IPS-18c (cell line): Measurements from ENCODE around the gene DMAC2.
A peak's percentile ranks its signal among the peaks of the same experiment; 100 is the strongest.
"Not testable (repeated sequence)": the region's sequence is repeated elsewhere in the genome, so short reads cannot be mapped to it uniquely, and the experiment has no call there.

ENCODE experiments used
- H3K4me3 ChIP-seq: 2 replicates; pipeline ENCODE4 v1.7.0; 2013; ENCODE audit warnings: low read depth, mild to moderate bottlenecking, low read length, moderate library complexity; ENCODE audit not compliant: insufficient read depth
- H3K9me3 ChIP-seq: one replicate; pipeline ENCODE4 v1.6.1; 2013; ENCODE audit warnings: mild to moderate bottlenecking, low read length, moderate library complexity; ENCODE audit not compliant: control insufficient read depth, insufficient read depth

The DMAC2 gene

DNA sequence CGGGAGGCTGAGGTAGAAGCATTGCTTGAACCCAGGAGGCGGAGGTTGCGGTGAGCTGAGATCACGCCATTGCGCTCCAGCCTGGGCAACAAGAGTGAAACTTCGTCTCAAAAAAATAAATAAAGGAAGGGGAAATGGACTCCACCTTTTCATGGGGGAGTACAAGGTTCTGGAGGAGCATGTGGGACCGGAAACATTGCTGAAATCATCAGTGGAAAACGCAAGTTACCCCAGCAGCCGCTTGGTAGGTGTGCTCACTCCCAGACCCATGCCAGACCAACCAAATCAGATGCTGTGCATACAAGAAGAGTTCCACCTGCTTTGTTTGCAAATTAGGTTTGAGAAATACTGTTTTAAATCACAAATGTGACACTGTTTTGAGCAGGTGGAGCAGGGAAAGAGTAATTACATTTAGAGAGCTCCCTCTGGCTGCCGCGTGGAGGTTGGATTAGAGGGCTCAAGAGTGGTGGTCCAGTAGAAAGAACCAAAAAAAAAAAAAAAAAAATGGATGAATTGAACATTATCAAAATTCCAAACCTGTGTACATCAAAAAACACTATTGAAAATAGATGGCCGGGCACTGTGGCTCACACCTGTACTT lies 8.1 kb upstream of the DMAC2 start:
- Histone ChIP-seq H3K9me3 (no peaks in the 10 kb centered on the region), H3K4me3 (no peak overlapping the region)

DNA sequence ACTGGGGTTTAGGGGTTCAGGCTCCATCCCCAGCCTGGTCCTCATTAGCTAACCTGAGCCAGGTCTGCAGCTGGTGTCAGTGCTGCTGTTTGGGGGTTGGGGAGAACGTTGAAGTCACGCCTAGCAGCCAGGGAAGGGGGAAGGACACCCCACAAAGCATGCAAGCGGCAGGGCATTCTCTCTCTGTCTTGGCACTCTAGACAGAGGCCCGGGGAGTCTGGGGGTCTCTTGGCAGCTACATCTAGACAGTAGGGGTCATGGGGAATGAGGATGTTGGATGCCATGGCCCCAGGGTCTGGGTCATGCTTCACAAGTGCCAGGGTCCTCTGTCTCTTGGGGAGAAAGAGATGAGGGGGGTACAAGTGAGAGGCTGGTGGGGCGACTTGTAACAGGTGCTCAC lies 5.9 kb upstream of the DMAC2 start:
- H3K9me3 ChIP-seq = no peaks in the 10 kb centered on the region
- no peak overlapping the region for H3K4me3 ChIP-seq

DNA sequence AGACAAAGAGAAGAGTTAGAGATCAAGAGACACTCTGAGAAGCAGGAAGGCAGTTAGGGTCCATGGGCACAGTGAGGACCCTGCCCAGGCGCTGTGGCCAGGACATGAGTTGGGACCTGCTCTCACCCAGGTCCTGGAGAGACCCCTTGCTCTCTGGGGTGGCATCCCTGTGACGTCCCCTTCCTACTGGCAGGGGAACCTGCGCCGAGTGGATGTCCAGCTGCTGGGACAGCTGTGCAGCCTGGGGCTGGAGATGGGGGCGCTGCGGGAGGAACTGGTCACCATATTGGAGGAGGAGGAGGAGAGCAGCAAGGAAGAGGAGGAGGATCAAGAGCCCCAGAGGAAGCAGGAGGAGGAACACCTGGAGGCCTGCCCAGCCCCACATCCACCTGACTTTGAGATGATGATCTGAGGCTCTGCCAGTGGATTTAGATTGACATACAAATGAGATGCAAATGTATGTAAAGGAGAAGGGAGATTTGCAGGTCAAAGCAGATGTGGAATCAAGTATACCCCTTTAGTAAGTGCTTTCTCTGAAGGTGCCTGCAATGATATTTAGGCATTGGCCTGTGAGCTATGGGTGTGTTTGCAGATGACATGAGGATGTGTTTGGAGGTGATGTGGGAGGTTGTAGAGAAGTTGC lies 4.2 kb upstream of the DMAC2 start:
- H3K4me3 ChIP-seq = no peak overlapping the region
- no peaks in the 10 kb centered on the region for H3K9me3 ChIP-seq

DNA sequence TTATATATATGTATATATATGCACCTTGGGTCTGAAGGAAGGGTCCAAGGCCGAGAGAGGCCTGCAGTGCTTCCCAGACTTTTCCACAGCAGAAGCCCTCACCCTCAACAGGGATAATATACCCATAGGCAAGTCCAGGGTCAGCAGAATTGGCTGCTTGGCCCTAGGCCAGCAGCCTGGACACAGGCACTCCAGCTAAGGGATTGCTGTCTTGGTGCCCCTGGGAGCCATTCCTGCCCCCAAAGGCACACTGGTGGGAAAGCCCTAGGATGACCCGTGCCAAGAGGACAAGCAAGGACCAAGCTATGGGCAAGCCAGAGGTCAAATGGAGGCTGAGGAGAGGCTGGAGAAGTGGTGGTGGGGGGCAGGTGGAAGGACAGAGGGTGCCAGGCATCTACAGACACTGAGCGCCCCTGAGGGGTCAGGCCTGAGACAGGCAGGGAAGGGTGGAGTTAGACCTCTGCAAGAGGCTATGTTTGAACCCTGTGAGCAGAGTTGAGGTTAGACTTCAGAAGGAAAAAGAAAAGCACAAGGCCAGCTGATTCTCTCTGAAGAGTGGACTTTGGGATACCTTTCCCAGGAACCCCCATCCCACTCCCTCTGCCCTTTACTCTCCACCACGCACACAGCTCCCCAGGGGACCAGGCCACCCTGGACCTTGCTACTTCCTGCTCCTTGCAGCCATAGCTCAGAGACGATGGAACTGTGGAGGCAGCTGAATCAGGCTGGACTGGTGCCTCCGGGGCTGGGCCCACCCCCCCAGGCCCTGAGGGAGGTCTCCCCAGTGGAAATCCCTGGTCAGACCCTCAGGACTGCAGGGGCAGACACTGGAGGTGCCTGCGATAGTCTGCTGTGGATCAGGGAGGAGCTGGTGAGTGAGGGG lies 3.0 kb upstream of the DMAC2 start, which contains the start of gene ERICH4:
Gene ERICH4 (plus strand): TSS at position 684 of the 883 bp plus-strand sequence. CDS start 14 bp downstream, at position 698.
- no peak within 1 kb of the TSS for H3K4me3 ChIP-seq
- no peaks in the 10 kb centered on the region for H3K9me3 ChIP-seq

DNA sequence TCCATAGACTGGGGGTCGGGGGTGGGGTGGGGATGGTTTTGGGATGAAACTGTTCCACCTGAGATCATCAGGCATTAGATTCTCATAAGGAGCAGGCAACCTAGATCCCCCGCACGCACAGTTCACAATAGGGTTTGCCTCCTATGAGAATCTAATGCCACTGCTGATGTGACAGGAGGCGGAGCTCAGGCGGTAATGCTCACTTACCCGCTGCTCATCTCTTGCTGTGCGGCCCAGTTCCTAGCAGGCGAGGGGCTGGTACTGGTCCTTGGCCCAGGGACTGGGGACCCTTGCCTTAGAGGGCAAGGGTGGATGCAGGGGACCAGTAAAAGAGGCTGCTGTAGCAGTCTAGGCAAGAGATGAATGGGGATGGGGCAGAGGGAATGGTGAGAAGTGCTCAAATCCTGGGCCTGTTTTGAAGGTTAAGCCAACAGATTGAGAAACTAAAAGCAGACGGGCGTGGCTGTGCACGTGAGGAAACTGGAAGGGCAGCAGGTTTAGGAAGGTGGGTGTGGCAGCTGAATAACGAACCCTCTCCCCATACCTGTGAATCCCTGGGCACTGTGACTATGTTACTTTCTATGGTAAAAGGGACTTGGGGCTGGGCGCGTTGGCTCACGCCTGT lies 1.7 kb upstream of the DMAC2 start:
- Histone ChIP-seq H3K9me3 (no peaks in the 10 kb centered on the region), H3K4me3 (no peak overlapping the region)

DNA sequence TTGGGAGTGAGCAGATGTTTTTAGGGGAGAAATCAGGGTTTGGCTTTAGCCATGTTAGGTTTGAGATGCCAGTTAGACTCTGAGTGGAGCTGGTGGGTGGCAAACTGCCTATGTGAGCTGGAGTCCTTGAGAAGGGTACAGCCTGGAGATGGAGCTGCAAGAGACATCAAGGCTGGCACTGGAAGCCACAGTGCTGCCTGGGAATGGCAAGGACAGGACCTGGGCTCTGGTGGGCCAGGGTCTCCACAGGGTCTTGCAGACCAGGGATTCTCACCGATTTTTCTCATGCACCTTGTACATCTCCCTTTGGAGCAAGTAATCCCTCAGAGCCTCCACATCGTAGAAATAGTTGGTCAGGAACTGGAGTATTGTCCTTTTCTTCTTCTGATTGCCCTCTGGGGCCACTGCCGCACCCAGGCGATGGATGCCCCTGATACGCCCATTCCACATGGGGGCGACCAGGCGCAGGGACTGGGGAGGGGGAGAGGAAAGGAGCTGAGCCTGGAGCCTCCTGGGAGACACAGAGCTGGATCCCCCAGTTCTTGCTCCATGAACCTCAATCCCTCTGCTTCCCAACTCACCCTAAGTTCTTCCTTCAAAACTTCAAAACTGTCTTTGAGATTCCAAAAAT lies 1.7 kb downstream of the DMAC2 start:
- Histone ChIP-seq H3K9me3 (no peaks in the 10 kb centered on the region), H3K4me3 (no peak overlapping the region)

DNA sequence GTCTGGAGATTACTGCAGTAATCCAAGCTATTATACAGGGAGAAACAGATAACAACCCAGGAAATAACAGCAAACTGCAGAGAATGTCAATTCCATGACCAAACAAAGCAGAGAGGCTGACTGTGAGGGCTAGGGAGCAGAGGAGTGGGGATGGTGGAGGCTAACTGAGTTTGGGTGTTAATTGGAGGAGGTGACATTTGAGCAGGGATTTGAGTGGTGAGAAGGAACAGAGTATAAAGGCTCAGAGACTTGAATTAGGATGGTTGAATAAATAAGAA lies 3.1 kb downstream of the DMAC2 start:
- H3K9me3 ChIP-seq = no peaks in the 10 kb centered on the region
- no peak overlapping the region for H3K4me3 ChIP-seq

DNA sequence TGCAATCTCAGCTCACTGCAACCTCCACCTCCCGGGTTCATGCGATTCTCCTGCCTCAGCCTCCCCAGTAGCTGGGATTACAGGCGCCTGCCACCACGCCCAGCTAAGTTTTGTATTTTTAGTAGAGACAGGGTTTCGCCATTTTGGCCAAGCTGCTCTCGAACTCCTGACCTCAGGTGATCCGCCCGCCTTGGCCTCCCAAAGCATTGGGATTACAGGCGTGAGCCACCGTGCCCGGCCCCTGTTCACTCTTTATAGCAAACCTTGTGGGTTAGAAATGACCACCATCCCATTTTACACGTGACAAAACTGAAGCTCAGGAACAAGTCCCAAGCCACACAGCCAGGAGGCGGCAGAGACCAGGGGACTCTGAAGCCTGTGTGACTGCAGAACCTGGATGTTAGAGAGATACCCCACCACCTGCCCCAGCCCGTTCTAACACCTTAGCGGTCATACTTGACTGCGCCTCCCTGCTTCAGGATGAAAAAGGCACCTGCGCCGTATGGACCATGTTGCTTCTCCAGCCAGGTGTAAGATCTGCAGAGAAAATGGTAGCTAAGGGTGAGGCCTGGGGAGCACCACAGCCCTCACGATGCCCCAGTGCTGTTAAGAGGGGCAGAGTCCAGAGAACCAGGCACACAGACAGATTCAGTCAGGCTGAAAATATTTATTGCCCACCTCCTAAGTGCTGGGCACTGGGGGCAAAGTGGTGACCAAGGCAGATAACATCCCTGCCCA lies 3.6 kb downstream of the DMAC2 start:
- Histone ChIP-seq H3K4me3 (no peak overlapping the region), H3K9me3 (no peaks in the 10 kb centered on the region)

DNA sequence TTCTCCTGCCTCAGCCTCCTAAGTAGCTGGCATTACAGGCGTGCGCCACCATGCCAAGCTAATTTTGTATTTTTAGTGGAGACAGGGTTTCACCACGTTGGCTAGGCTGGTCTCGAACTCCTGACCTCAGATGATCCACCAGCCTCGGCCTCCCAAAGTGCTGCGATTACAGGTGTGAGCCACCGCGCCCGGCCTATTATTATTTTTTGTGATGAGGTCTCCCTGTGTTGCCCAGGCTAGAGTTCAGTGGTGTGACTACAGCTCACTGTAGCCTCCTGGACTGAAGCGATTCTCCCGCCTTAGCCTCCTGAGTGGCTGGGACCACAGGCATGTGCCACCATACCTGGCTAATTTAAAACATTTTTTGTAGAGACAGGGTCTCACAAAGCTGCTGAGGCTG lies 4.3 kb downstream of the DMAC2 start:
- H3K4me3 ChIP-seq, H3K9me3 ChIP-seq: not testable (repeated sequence)

DNA sequence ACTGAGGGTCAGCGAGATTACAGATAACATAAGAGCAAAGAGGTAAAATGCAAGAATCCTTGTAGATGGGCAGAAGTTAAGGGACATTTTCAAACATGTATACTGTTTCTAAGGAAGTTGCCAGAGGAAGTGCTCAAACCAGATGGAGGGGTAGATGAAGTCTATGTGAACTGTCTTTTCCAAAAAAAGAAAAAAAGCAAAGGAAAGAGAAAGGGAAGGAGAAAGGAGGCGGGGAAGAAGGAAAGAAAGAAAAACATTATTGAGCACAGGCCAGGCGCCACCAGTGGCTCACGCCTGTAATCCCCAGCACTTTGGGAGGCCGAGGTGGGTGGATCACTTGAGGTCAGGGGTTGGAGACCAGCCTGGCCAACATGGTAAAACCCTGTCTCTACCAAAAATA lies 5.3 kb downstream of the DMAC2 start:
- Histone ChIP-seq H3K4me3 (no peak overlapping the region), H3K9me3 (no peaks in the 10 kb centered on the region)

DNA sequence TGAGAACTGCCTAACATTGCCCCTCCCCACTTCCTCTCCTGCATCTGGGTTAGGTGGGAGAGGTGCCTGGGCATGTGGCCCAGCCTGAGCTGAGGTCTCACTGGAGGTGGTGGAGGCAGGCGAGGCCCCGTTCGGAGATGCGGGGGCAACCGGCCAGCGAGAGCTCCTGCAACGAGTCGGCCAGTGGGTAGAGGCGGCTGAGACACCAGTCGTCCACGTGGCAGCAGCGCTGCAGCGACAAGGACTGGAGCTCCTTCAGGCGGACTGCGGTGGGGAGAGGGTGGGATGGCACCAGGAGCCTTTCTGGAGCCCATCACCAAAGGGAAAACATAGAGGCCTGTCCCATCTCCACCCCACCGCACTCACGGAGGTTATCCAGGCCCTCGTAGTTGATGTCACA lies 6.5 kb downstream of the DMAC2 start:
- no peaks in the 10 kb centered on the region for H3K9me3 ChIP-seq
- H3K4me3 ChIP-seq = no peak overlapping the region

DNA sequence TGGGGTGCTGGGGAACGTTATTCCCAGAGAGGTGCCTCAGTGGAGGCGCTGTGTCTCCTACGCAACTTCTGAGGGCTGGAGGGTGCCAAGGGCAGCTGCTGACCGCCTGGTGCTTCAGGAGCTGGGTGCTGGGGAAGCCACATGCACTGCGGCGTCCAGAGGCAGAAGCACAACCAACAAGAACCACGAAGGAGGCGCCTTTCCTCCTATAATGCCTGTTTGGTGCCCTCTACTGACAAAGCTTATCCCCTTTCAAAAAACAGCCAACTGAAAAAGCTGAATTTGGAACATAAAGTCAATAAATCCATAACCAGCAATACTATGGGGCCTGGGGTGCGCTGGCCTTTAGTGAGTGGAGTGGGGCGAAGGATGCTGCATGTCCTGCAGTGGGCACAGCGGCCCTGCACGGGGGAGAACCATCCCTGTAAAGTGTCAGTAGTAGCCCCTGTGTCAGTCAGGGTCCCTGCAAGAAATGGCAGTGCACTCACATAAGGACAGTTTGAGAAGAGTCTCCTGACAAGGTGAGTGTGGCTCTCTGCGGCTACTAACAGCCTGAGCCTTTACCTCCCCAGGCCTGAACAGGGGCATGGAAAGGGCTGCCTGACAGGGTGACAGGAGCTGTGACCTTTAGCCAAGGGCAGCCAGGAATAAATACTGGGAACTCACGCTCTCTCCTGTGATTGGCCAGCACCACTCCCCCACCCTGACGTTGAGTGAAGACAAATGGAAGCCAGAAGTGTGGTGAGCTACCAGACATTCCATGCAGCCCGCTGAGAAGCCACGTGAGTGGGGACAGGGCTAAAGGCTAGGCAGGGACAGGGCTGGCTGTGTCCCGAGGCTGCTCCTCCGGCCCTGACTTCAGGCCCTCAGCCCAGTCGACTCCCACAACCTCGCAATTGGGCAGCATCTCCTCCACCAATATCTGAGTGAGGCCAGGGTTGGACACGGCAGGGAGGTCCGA lies 8.0 kb downstream of the DMAC2 start:
- no peaks in the 10 kb centered on the region for H3K9me3 ChIP-seq
- H3K4me3 ChIP-seq = no peak overlapping the region

DNA sequence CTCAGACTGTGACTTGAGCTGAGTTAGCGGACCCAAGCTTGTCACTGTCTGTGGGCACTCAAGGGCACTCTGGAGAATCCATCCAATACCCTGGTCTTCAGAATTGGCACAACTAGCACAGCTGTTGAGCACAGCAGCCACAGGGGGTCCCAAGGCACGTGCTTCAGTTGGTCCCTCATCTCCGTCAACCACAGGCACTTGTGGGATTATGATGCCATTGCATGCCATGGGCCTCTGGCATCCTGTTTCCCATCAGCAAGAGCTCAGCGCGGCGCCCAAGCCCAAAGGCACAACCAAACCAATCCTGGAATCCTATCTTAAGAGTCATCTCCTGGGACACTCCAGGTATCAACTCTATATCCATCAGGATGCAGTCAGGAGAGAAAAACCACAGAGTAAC lies 8.8 kb downstream of the DMAC2 start:
- no peak overlapping the region for H3K4me3 ChIP-seq
- H3K9me3 ChIP-seq = no peaks in the 10 kb centered on the region

DNA sequence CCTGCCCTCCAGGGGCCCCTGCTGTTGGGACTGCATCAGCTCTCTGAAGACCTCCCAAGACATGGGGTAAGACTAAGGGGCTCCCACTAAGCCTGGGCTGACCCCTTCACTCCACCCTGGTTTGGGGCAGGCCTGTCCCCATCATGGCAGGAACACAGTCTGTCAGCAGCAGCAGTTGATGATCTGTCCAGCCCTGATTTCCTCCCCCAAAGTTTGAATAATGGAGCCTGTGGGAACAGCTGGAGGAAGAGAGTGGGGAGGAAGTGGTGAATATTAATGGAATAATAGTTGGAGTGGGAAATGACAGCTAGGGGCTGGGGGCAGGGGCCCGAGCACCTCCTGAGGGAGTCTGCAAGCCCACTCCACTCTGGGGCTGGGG lies 11.2 kb downstream of the DMAC2 start:
- Histone ChIP-seq H3K9me3 (no peaks in the 10 kb centered on the region), H3K4me3 (peak overlapping the region; percentile 58)

DNA sequence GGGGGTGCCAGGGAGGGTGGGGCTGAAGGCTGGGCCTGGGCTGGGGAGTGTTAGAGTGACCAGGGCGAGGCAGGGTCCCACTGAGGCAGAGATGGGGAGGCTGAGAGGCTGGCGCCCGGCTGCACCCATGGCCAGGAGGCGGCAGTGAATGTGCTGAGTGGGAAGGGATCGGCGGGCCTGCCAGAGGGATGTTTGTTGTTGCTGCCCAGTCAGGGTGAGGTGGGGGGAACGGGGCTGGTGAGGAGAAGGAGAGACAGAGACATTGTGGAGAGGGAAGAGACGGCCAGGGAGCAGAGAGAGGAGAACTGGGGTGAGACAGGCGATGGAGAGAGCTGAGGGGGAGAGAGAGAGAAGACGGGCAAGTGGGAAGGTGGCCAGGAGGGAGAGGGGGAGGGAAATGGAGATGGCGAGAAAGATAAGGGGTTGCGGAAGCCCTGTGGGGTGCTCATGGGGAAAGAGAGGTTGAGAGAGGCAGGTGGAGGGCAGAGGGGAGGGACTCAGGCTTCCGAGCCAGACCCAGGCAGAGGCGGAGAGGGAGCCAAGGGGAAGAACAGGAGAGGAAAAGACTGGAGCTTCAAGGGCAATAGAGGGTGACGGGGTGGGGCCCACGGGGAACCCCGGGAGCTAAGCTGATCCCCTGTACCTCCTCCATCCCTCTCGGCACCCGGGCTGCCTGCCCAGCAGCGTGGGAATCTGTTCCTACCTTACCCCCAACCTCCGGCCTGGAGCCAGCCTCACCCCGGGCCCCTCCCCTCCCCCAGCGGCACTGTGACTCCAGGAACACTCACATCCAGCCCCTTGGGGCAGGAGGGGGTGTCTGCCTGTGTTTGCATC lies 11.8 kb downstream of the DMAC2 start:
- Histone ChIP-seq H3K4me3 (peak overlapping the region; percentile 58), H3K9me3 (no peaks in the 10 kb centered on the region)
